ENCODE data around the gene SOX9. TPM values are rescaled to one million over a fixed set of nuclear protein-coding genes. Genes with fewer than 3 reads are reported as not detected.

The SOX9 gene
- total and polyA plus RNA-seq, 2 of the 8 experiments (the other 6 are each of a cell fraction or from before 2014, with no cell fraction given) = 1.9 to 4.9 TPM

DNA sequence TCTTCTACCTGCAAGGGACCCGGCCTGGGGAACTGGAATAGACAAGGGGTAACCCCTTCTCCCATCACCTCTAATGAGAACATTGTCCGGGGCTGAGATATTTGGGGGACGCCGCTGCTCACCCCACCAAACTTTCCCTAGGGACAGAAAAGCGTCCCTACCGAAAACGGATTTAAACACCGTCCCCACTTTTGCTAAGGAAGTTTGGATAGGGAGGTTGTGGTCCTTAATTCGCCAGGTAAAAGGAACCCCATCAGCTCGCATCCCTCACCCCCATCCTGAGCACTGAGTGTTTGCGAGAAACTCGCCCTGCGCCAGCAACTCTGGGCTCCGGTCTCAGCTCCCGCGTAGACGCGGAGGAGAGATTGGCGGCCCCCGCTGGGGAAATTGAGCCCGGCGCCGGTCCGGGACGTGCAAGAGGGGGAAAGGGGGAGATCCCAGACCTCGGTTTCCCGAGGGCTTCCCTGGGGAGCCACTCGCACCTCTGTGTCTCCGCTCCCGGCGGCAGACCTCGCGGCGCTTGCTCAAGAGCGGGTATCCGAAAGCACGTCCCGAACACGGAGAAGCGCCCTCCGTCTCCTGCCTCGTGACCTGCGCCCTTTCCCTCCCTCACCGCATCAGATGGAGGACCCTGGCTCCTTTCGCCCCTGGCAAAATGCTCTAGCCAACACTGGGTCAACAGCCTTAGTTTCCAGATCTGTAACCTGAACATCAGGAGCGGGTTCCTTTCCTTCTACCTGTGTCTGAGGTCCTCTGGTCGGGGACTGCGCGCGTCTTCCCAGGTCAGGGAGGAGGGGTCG, 3.1 kb upstream of the SOX9 start (continued):
- TF ChIP-seq GABPA (IDR thresholded peaks at IDR 0.05; ENCODE audit: borderline replicate concordance, insufficient read depth, low read length) (no peak), USF2 (IDR thresholded peaks at IDR 0.05; ENCODE audit: low read length) (no peak), FOSL1 (IDR thresholded peaks at IDR 0.05; ENCODE audit: insufficient read depth, low read depth, low read length) (no peak), POLR2AphosphoS5 (IDR thresholded peaks at IDR 0.05; ENCODE audit: low read depth, low read length) (no peak), SIRT6 (IDR thresholded peaks at IDR 0.05; ENCODE audit: low read length) (no peak), RNF2 (IDR thresholded peaks at IDR 0.05; ENCODE audit: borderline replicate concordance, low read depth, low read length, missing control alignments, poor library complexity, severe bottlenecking) (peak; percentile 8), YY1 (IDR thresholded peaks at IDR 0.05; ENCODE audit: low read depth, low read length) (no peak), CTBP2 (IDR thresholded peaks at IDR 0.05; ENCODE audit: borderline replicate concordance, insufficient read depth, insufficient read length, low read length) (peak; percentile 38), RXRA (IDR thresholded peaks at IDR 0.05; ENCODE audit: insufficient read depth, low read depth, low read length) (no peak), KDM4A (IDR thresholded peaks at IDR 0.05; ENCODE audit: low read depth, low read length, severe bottlenecking) (peak; percentile 75), JUND (IDR thresholded peaks at IDR 0.05; ENCODE audit: low read length) (no peak), KDM5A (IDR thresholded peaks at IDR 0.05; ENCODE audit: low read length) (no peak), BRCA1 (IDR thresholded peaks at IDR 0.05; ENCODE audit: low read depth, low read length) (no peak), BCL11A (IDR thresholded peaks at IDR 0.05; ENCODE audit: low read depth in 2 of 2, low read length in 2 of 2) (no peak), SIX5 (IDR thresholded peaks at IDR 0.05; ENCODE audit: low read depth, low read length) (no peak)
- TF ChIP-seq, protein P1, sequence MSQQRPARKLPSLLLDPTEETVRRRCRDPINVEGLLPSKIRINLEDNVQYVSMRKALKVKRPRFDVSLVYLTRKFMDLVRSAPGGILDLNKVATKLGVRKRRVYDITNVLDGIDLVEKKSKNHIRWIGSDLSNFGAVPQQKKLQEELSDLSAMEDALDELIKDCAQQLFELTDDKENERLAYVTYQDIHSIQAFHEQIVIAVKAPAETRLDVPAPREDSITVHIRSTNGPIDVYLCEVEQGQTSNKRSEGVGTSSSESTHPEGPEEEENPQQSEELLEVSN (IDR thresholded peaks at IDR 0.05) = peak; percentile 84
- TF ChIP-seq, protein P2, sequence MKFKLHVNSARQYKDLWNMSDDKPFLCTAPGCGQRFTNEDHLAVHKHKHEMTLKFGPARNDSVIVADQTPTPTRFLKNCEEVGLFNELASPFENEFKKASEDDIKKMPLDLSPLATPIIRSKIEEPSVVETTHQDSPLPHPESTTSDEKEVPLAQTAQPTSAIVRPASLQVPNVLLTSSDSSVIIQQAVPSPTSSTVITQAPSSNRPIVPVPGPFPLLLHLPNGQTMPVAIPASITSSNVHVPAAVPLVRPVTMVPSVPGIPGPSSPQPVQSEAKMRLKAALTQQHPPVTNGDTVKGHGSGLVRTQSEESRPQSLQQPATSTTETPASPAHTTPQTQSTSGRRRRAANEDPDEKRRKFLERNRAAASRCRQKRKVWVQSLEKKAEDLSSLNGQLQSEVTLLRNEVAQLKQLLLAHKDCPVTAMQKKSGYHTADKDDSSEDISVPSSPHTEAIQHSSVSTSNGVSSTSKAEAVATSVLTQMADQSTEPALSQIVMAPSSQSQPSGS (IDR thresholded peaks at IDR 0.05; ENCODE audit: low read length) = no peak
